ENCODE data around the gene MARS1.

GRCh38 chr12:57490126-57490525 is 2.3 kb downstream of the MARS1 start:
- no peak for TF ChIP-seq CTCF (IDR thresholded peaks at IDR 0.05; ENCODE audit: poor library complexity)
- TF ChIP-seq EZH2phosphoT487 (IDR thresholded peaks at IDR 0.05; ENCODE audit: low read depth, severe bottlenecking, unreplicated experiment) = no peak
- no peak for TF ChIP-seq EZH2 (IDR thresholded peaks at IDR 0.05; ENCODE audit: borderline replicate concordance)

Measured in hepatocyte (in vitro differentiated cells).